Parathyroid adenoma (tissue), 2 donors: ENCODE measurements around the gene LRRC59.

Source experiments
- H2AFZ ChIP-seq: fragments of 300-600 bp; sonication (generic); one replicate; pipeline ENCODE4 v1.7.0; 2017; ENCODE audit warnings: antibody characterized with exemption, mild to moderate bottlenecking
- H3K27ac ChIP-seq: fragments of 300-600 bp; sonication (generic); one replicate; pipeline ENCODE4 v1.7.0; 2017
- H3K27me3 ChIP-seq: fragments of 300-600 bp; sonication (generic); one replicate; pipeline ENCODE4 v1.7.0; 2017; ENCODE audit warnings: low read length; ENCODE audit not compliant: control insufficient read depth, insufficient read depth
- H3K36me3 ChIP-seq: fragments of 300-600 bp; sonication (generic); one replicate; pipeline ENCODE4 v1.7.0; 2017; ENCODE audit warnings: low read length; ENCODE audit not compliant: control insufficient read depth, insufficient read depth
- H3K4me1 ChIP-seq: fragments of 300-600 bp; sonication (generic); one replicate; pipeline ENCODE4 v1.7.0; 2017; ENCODE audit warnings: control low read depth
- H3K4me2 ChIP-seq: fragments of 300-600 bp; sonication (generic); one replicate; pipeline ENCODE4 v1.7.0; 2017; ENCODE audit warnings: low read length
- H3K4me3 ChIP-seq: fragments of 300-600 bp; sonication (generic); one replicate; pipeline ENCODE4 v1.7.0; 2017; ENCODE audit warnings: low read depth, low read length
- H3K79me2 ChIP-seq: fragments of 300-600 bp; sonication (generic); one replicate; pipeline ENCODE4 v1.7.0; 2017; ENCODE audit warnings: control low read depth
- H3K9ac ChIP-seq: fragments of 300-600 bp; sonication (generic); one replicate; pipeline ENCODE4 v1.7.0; 2017; ENCODE audit warnings: mild to moderate bottlenecking
- H3K9me3 ChIP-seq: fragments of 300-600 bp; sonication (generic); one replicate; pipeline ENCODE4 v1.7.0; 2017; ENCODE audit warnings: low read length; ENCODE audit not compliant: control insufficient read depth
- CTCF ChIP-seq: fragments of 300-600 bp; sonication (generic); IDR thresholded peaks from one replicate; pipeline ENCODE4 v1.7.0; 2017; ENCODE audit warnings: antibody characterized with exemption, mild to moderate bottlenecking
- donor health status: primary hyperparathyroidism.

Gene LRRC59

DNA sequence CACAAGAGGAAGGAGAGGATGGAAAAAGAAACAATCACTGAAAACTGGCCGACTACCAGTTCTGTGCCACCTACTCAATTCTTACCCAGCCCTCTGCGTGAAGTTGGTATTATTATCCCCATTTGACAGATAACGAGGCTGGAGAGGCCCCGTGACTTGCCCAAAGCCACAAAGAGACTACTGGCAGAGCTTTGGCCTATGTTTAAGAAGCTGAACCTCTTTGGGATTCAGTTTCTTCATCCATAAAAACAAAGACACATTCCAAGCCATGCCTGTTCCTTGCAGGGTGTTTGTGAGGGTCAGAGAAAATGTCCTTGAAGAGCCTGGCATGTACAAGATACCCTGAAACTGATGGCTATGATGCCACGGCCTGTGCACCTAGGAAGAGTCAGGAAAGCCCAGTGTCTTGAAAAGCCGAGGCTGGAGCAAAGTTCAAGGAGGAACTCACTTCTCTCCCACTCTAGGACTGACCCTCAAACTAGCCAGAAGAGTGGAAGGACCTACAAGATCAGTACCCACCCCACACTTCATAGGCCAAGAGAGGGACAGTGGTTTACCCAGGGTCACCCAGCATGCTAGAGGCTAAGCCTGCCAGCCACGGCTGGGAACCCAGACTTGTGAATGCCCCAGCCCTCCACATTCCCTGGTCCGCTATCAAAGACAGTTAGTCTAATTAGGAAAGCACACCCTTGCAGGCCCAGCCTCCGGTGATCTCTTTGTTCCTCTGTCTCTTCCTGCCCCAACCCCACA is 27.1 kb upstream of the LRRC59 start:
- H3K4me3 ChIP-seq: no peak overlapping the region
- H3K4me1 ChIP-seq: peaks cover 18% of the 10 kb centered on the region
- no peak overlapping the region for H2AFZ ChIP-seq
- H3K9me3 ChIP-seq: no peaks in the 10 kb centered on the region
- no peak overlapping the region for H3K4me2 ChIP-seq
- H3K9ac ChIP-seq: no peak overlapping the region
- H3K79me2 ChIP-seq: peaks cover 11% of the 10 kb centered on the region
- H3K36me3 ChIP-seq: no peaks in the 10 kb centered on the region
- TF ChIP-seq CTCF: no peak
- H3K27ac ChIP-seq: no peak overlapping the region
- no peaks in the 10 kb centered on the region for H3K27me3 ChIP-seq

- peaks cover 5% of the 10 kb centered on the region for H3K79me2 ChIP-seq
- H3K4me1 ChIP-seq: peaks cover 18% of the 10 kb centered on the region
- no peak for TF ChIP-seq CTCF
- no peak overlapping the region for H3K4me3 ChIP-seq
- no peak overlapping the region for H3K4me2 ChIP-seq
- no peak overlapping the region for H3K9ac ChIP-seq
- H2AFZ ChIP-seq: no peak overlapping the region
- no peaks in the 10 kb centered on the region for H3K36me3 ChIP-seq
- no peaks in the 10 kb centered on the region for H3K27me3 ChIP-seq
- H3K27ac ChIP-seq: no peak overlapping the region
- no peaks in the 10 kb centered on the region for H3K9me3 ChIP-seq
These were observed 26.3 kb upstream of the LRRC59 start for GRCh38 chr17:50423553-50424159.

GRCh38 chr17:50422738-50423137 is 25.4 kb upstream of the LRRC59 start:
- no peak overlapping the region for H2AFZ ChIP-seq
- no peak overlapping the region for H3K4me2 ChIP-seq
- no peaks in the 10 kb centered on the region for H3K27me3 ChIP-seq
- no peaks in the 10 kb centered on the region for H3K36me3 ChIP-seq
- TF ChIP-seq CTCF: no peak
- no peak overlapping the region for H3K9ac ChIP-seq
- peaks cover 18% of the 10 kb centered on the region for H3K4me1 ChIP-seq
- H3K79me2 ChIP-seq: no peaks in the 10 kb centered on the region
- no peak overlapping the region for H3K4me3 ChIP-seq
- no peaks in the 10 kb centered on the region for H3K9me3 ChIP-seq
- H3K27ac ChIP-seq: no peak overlapping the region

DNA sequence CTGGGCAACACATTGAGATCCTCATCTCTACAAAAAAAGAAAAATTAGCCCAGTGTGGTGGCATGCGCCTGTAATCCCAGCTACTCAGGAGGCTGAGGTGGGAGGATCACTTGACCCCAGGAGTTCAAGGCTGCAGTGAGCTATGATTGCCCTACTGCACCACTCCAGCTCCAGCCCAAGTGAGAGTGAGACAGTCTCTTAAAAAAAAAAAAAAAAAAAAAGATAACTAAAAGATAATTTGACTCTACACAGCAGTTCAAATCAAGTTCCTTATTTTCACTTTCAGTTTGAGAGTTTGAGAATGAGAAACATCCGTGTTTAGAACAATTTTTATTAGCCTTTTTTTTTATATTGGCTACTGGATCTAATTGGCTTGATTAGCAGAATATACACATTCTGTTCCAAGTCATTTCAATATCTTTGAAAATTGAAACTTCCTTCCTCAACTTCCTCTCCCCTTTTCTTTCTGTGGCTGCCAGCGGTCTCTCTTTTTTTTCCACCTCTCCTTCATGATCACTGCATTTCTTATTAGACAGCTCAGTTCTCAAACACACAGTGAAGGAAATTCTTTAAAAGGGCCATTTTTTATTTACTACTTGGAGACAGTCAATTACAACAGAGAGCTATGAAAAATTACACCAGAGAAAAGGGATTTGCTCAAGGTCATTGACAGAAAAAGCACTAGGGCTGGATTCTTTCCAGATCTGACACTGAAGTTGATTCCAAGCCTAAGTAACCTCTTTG is 24.2 kb upstream of the LRRC59 start:
- Histone ChIP-seq H3K27me3 (no peaks in the 10 kb centered on the region), H3K9me3 (no peaks in the 10 kb centered on the region), H2AFZ (peak overlapping the region; percentile 63), H3K36me3 (no peaks in the 10 kb centered on the region), H3K9ac (no peak overlapping the region), H3K27ac (peak overlapping the region; percentile 65), H3K4me2 (peak overlapping the region; percentile 66), H3K4me1 (peaks cover 7% of the 10 kb centered on the region), H3K79me2 (no peaks in the 10 kb centered on the region), H3K4me3 (peak overlapping the region; percentile 43)
- TF ChIP-seq CTCF: no peak
